Measurements from ENCODE around the gene WAC.

WAC gene

DNA sequence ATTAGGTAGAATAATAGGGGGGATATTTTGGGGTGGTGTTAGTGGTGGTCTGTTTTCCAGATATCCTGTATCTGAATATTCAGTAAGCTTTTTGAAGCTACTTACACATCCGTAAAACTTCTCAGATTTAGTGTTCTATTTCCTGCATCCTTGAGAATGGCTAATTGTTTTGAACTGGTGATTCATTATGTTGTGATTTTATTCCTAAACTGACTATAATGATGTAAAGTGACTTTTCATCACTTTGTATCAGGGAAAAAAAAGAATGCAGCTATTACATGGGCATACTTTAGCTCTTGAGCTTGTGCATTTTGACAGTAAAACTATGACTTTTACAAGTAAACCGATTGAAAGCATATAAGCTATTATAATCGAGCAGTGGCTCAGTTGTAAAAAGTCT is 18.2 kb downstream of the WAC start:
- no peak overlapping the region for H3K4me3 ChIP-seq (ENCODE audit: low read depth, low read length)
- no peak for TF ChIP-seq CTCF (IDR thresholded peaks at IDR 0.05; ENCODE audit: low read depth, low read length)
- no peak for TF ChIP-seq MYC (IDR thresholded peaks at IDR 0.05; ENCODE audit: low read depth, low read length)
- no peak for TF ChIP-seq POLR2A (IDR thresholded peaks at IDR 0.05; ENCODE audit: extremely low read depth, insufficient read length)
- TF ChIP-seq, protein P1, sequence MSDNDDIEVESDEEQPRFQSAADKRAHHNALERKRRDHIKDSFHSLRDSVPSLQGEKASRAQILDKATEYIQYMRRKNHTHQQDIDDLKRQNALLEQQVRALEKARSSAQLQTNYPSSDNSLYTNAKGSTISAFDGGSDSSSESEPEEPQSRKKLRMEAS (IDR thresholded peaks at IDR 0.05; ENCODE audit: low read depth, low read length): no peak
- DNase-seq (ENCODE audit: low read depth): no peak

- no peak overlapping the region for H3K4me3 ChIP-seq (ENCODE audit: low read depth, low read length)
- DNase-seq (ENCODE audit: low read depth): no peak
- TF ChIP-seq MYC (IDR thresholded peaks at IDR 0.05; ENCODE audit: low read depth, low read length): no peak
- TF ChIP-seq POLR2A (IDR thresholded peaks at IDR 0.05; ENCODE audit: extremely low read depth, insufficient read length): no peak
- TF ChIP-seq CTCF (IDR thresholded peaks at IDR 0.05; ENCODE audit: low read depth, low read length): no peak
- TF ChIP-seq, protein P1 (IDR thresholded peaks at IDR 0.05; ENCODE audit: low read depth, low read length): no peak
Measured at GRCh38 chr10:28552775-28553174, 19.9 kb downstream of the WAC start.

- no peak overlapping the region for H3K4me3 ChIP-seq (ENCODE audit: low read depth, low read length)
- no peak for DNase-seq (ENCODE audit: low read depth)
- TF ChIP-seq MYC (IDR thresholded peaks at IDR 0.05; ENCODE audit: low read depth, low read length) (no peak), POLR2A (IDR thresholded peaks at IDR 0.05; ENCODE audit: extremely low read depth, insufficient read length) (no peak), CTCF (IDR thresholded peaks at IDR 0.05; ENCODE audit: low read depth, low read length) (no peak)
- TF ChIP-seq, protein P1 (IDR thresholded peaks at IDR 0.05; ENCODE audit: low read depth, low read length): no peak
Measured at GRCh38 chr10:28554009-28554408, 21.1 kb downstream of the WAC start.

DNA sequence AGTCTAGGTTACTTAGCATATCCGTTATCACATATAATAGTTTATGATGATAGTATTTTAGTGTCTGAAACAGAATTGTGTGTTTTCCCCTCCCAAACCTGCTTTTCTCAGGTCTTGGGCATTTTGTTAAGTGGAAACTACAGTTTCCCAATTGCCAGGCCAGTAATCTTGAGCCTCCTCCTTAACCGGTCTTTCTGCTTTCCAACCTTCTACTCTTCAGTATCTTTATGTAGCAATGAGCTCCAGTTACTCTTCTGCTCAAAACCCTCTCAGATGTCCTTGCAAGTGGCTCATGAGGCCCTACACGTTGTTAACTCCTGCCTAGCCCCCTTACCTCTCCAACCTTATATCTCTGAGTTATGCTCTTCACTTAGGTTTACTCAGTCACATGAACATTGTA is 22.0 kb downstream of the WAC start:
- TF ChIP-seq, protein P1 (IDR thresholded peaks at IDR 0.05; ENCODE audit: low read depth, low read length): no peak
- TF ChIP-seq CTCF (IDR thresholded peaks at IDR 0.05; ENCODE audit: low read depth, low read length): no peak
- no peak for TF ChIP-seq POLR2A (IDR thresholded peaks at IDR 0.05; ENCODE audit: extremely low read depth, insufficient read length)
- no peak for TF ChIP-seq MYC (IDR thresholded peaks at IDR 0.05; ENCODE audit: low read depth, low read length)
- no peak overlapping the region for H3K4me3 ChIP-seq (ENCODE audit: low read depth, low read length)
- no peak for DNase-seq (ENCODE audit: low read depth)

GRCh38 chr10:28555358-28555757 is 22.4 kb downstream of the WAC start:
- DNase-seq (ENCODE audit: low read depth): no peak
- no peak overlapping the region for H3K4me3 ChIP-seq (ENCODE audit: low read depth, low read length)
- TF ChIP-seq CTCF (IDR thresholded peaks at IDR 0.05; ENCODE audit: low read depth, low read length) (no peak), POLR2A (IDR thresholded peaks at IDR 0.05; ENCODE audit: extremely low read depth, insufficient read length) (no peak), MYC (IDR thresholded peaks at IDR 0.05; ENCODE audit: low read depth, low read length) (no peak)
- TF ChIP-seq, protein P1 (IDR thresholded peaks at IDR 0.05; ENCODE audit: low read depth, low read length): no peak

- H3K4me3 ChIP-seq (ENCODE audit: low read depth, low read length): no peak overlapping the region
- TF ChIP-seq CTCF (IDR thresholded peaks at IDR 0.05; ENCODE audit: low read depth, low read length) (no peak), MYC (IDR thresholded peaks at IDR 0.05; ENCODE audit: low read depth, low read length) (no peak), POLR2A (IDR thresholded peaks at IDR 0.05; ENCODE audit: extremely low read depth, insufficient read length) (no peak)
- TF ChIP-seq, protein P1 (IDR thresholded peaks at IDR 0.05; ENCODE audit: low read depth, low read length): no peak
- DNase-seq (ENCODE audit: low read depth): no peak
Measured at GRCh38 chr10:28556142-28556541, 23.2 kb downstream of the WAC start.
